ENCODE results near the gene SH3PXD2A.

The SH3PXD2A gene

DNA sequence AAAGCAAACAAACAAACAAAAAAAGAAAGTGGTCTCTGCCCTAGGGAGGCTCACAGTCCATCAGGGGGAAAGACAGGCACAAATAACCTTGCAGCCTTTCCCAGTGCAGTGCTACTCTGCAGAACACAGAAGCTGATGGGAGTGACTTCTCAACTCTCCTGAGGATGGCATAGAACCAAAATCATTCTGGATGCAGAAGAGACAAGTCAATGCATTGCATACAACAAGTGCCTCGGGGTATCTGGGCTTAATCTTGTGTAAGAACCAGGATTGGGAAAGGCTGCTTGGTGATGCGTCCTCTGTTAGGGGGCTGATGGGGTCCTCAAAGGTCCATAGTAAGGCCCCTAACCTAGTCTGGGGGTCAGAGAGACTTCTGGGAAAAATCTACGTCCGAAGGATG lies 293.0 kb downstream of the SH3PXD2A start:
- Histone ChIP-seq H3K4me1 (ENCODE audit: control insufficient read depth in 2 of 2, insufficient read depth in 2 of 2, low read length in 2 of 2) (peaks cover 0 to 7% of the 10 kb centered on the region in 2 donors), H3K9ac (ENCODE audit: low read depth in 1 of 2, low read length in 2 of 2) (no peak overlapping the region), H3K36me3 (ENCODE audit: control insufficient read depth in 2 of 2, insufficient read depth in 2 of 2, low read length in 2 of 2) (no peaks in the 10 kb centered on the region), H3K9me3 (ENCODE audit: control insufficient read depth in 2 of 2, low read length in 2 of 2) (no peaks in the 10 kb centered on the region), H3K27me3 (ENCODE audit: control insufficient read depth in 2 of 2, insufficient read depth in 2 of 2, low read length in 2 of 2) (no peaks in the 10 kb centered on the region), H3K27ac (ENCODE audit: low read depth in 2 of 2, low read length in 2 of 2) (no peak overlapping the region), H3K4me3 (ENCODE audit: low read length in 2 of 2) (no peak overlapping the region)

DNA sequence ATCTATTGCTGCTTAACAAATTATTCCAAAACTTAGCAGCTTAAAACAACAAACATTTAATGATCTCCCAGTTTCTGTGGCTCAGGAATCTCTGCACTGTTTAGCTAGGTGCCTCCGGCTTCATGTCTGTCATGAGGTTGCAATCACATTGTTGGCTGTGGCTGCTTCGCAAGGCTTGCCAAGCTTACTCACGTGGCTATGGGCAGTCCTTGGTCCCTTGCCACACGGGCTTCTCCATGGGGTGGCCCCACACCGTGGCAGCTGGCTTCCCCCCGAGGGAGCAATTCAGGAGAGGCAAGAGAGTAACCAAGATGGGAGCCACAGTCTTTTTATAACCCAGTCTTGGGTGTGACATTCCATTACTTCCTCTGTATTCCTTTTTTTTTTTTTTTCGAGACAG lies 294.5 kb downstream of the SH3PXD2A start:
- Histone ChIP-seq H3K36me3 (ENCODE audit: control insufficient read depth in 2 of 2, insufficient read depth in 2 of 2, low read length in 2 of 2) (no peaks in the 10 kb centered on the region), H3K9me3 (ENCODE audit: control insufficient read depth in 2 of 2, low read length in 2 of 2) (no peaks in the 10 kb centered on the region), H3K27me3 (ENCODE audit: control insufficient read depth in 2 of 2, insufficient read depth in 2 of 2, low read length in 2 of 2) (peaks cover 2% of the 10 kb centered on the region in 2 donors), H3K4me3 (ENCODE audit: low read length in 2 of 2) (no peak overlapping the region), H3K9ac (ENCODE audit: low read depth in 1 of 2, low read length in 2 of 2) (no peak overlapping the region), H3K27ac (ENCODE audit: low read depth in 2 of 2, low read length in 2 of 2) (no peak overlapping the region), H3K4me1 (ENCODE audit: control insufficient read depth in 2 of 2, insufficient read depth in 2 of 2, low read length in 2 of 2) (peaks cover 0 to 8% of the 10 kb centered on the region in 2 donors)

DNA sequence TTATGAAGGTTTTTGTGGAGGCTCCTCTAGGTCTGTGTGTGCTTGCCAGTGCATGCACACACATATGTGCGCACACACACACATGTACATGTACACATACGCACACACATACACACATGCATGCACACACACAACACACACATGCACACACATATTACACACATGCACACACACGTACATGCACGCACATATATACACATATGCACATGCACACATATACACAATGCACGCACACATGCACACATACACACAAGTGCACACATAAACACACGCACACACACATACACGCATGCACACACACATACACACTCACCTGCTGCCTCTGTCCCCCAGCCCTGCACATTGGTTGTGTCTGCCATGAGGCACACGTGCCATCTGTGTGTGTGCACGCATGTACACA lies 295.6 kb downstream of the SH3PXD2A start:
- Histone ChIP-seq H3K9ac (ENCODE audit: low read depth in 1 of 2, low read length in 2 of 2) (no peak overlapping the region), H3K27ac (ENCODE audit: low read depth in 2 of 2, low read length in 2 of 2) (no peak overlapping the region), H3K27me3 (ENCODE audit: control insufficient read depth in 2 of 2, insufficient read depth in 2 of 2, low read length in 2 of 2) (peaks cover 2 to 4% of the 10 kb centered on the region in 2 donors), H3K4me3 (ENCODE audit: low read length in 2 of 2) (no peak overlapping the region), H3K36me3 (ENCODE audit: control insufficient read depth in 2 of 2, insufficient read depth in 2 of 2, low read length in 2 of 2) (no peaks in the 10 kb centered on the region), H3K9me3 (ENCODE audit: control insufficient read depth in 2 of 2, low read length in 2 of 2) (no peaks in the 10 kb centered on the region), H3K4me1 (ENCODE audit: control insufficient read depth in 2 of 2, insufficient read depth in 2 of 2, low read length in 2 of 2) (peaks cover 0 to 16% of the 10 kb centered on the region in 2 donors)

DNA sequence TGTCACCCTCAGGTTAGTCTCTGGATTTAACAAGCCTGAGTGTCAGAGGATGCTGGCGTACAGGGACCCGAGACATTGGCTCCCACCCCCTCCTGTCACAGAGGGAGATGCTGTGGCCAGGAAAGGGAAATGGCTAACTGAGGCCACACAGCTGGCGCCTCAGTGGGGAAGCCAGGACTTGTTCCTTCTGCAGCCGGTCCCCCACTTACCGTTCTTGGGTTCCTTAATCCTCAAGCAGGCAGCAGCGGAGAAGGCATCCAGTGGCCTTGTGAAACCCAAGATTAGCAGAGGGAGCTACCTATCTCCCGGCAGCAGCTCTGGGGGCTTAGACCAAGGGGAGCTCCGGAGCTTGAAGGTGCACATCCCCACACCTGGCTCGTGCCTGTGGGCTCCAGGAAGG lies 296.5 kb downstream of the SH3PXD2A start:
- Histone ChIP-seq H3K9ac (ENCODE audit: low read depth in 1 of 2, low read length in 2 of 2) (peak overlapping the region in 1 of 2 donors; percentile 15), H3K27ac (ENCODE audit: low read depth in 2 of 2, low read length in 2 of 2) (no peak overlapping the region), H3K4me1 (ENCODE audit: control insufficient read depth in 2 of 2, insufficient read depth in 2 of 2, low read length in 2 of 2) (peaks cover 0 to 21% of the 10 kb centered on the region in 2 donors), H3K9me3 (ENCODE audit: control insufficient read depth in 2 of 2, low read length in 2 of 2) (no peaks in the 10 kb centered on the region), H3K4me3 (ENCODE audit: low read length in 2 of 2) (peak overlapping the region in 1 of 2 donors; percentile 33), H3K36me3 (ENCODE audit: control insufficient read depth in 2 of 2, insufficient read depth in 2 of 2, low read length in 2 of 2) (no peaks in the 10 kb centered on the region), H3K27me3 (ENCODE audit: control insufficient read depth in 2 of 2, insufficient read depth in 2 of 2, low read length in 2 of 2) (peaks cover 4 to 5% of the 10 kb centered on the region in 2 donors)

DNA sequence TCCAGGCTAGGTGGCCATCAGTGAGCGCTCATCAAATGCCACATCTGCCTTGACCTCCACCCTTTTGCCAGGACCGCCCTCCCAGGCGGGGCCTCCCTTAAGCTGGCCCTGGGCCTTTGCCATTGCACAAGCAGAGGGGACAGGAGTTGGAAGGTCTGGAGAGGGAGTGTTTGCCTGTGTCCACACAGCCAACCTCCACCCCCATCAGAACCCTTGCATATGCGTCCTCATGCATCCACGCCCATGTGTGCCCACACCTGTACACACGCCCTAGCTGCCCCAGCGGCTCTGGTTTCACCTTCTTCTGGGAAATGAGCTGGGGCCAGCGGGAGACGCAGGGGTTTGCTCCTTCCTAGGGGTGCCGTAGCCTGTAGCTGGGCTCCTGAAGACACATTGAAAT lies 297.9 kb downstream of the SH3PXD2A start:
- Histone ChIP-seq H3K9me3 (ENCODE audit: control insufficient read depth in 2 of 2, low read length in 2 of 2) (no peaks in the 10 kb centered on the region), H3K4me1 (ENCODE audit: control insufficient read depth in 2 of 2, insufficient read depth in 2 of 2, low read length in 2 of 2) (peaks cover 0 to 21% of the 10 kb centered on the region in 2 donors), H3K27ac (ENCODE audit: low read depth in 2 of 2, low read length in 2 of 2) (peak overlapping the region; percentile 45 to 52), H3K27me3 (ENCODE audit: control insufficient read depth in 2 of 2, insufficient read depth in 2 of 2, low read length in 2 of 2) (peaks cover 4 to 5% of the 10 kb centered on the region in 2 donors), H3K9ac (ENCODE audit: low read depth in 1 of 2, low read length in 2 of 2) (no peak overlapping the region), H3K36me3 (ENCODE audit: control insufficient read depth in 2 of 2, insufficient read depth in 2 of 2, low read length in 2 of 2) (no peaks in the 10 kb centered on the region), H3K4me3 (ENCODE audit: low read length in 2 of 2) (peak overlapping the region; percentile 11 to 69)

DNA sequence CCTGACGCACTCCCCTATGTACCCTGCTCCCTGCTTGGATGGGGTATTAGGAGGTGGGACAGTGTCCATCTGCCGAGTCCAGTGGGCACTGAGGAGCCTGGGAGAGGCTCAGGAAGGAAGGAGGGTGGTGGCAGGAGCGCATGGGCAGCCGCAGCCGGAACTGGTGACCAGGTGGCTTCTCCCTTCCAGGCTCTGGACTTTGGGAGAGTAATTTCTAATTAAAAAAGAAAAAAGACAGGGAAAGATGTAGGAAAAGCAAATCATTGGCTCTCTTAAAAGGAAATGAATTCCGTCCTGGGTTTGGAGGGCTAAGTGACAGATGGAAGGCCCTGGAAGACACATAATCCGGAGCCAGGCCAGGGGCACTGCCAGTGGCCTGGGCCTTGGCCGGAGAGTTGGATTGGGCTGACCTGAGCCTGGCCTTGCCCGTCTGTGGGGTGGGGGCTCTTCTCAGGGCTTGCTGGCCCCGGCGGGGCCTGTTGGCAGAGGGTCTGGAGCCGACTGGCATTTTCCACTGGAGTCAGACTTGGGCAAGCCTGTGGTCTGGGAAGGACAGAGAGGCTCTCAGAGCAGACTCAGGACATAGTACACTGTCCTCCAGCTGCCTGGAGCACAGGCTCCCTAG lies 298.9 kb downstream of the SH3PXD2A start:
- Histone ChIP-seq H3K9ac (ENCODE audit: low read depth in 1 of 2, low read length in 2 of 2) (peak overlapping the region; percentile 38 to 52), H3K27me3 (ENCODE audit: control insufficient read depth in 2 of 2, insufficient read depth in 2 of 2, low read length in 2 of 2) (peaks cover 4 to 5% of the 10 kb centered on the region in 2 donors), H3K4me1 (ENCODE audit: control insufficient read depth in 2 of 2, insufficient read depth in 2 of 2, low read length in 2 of 2) (peaks cover 0 to 21% of the 10 kb centered on the region in 2 donors), H3K9me3 (ENCODE audit: control insufficient read depth in 2 of 2, low read length in 2 of 2) (no peaks in the 10 kb centered on the region), H3K4me3 (ENCODE audit: low read length in 2 of 2) (peak overlapping the region; percentile 65 to 69), H3K36me3 (ENCODE audit: control insufficient read depth in 2 of 2, insufficient read depth in 2 of 2, low read length in 2 of 2) (no peaks in the 10 kb centered on the region), H3K27ac (ENCODE audit: low read depth in 2 of 2, low read length in 2 of 2) (peak overlapping the region; percentile 45 to 52)

DNA sequence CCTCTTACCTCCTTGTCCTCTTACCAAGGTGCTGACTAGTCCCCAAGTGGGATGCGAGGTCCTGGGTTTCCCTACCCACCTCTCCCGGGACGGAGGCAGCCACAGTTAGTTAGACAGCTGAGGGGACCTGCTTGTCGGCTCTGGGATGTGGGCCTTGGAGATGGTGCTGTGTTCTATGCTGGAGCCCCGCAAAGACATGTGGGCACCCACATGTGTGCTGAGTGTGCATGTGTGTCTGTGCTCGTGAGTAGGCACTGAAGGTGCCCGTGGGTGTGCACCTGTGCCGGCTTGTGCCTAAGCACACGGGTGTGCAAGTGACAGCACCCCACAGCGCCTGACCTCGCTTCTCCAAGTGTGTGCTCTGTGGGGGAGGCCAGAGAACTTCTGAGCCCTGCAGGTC lies 299.7 kb downstream of the SH3PXD2A start:
- Histone ChIP-seq H3K27me3 (ENCODE audit: control insufficient read depth in 2 of 2, insufficient read depth in 2 of 2, low read length in 2 of 2) (peaks cover 4 to 5% of the 10 kb centered on the region in 2 donors), H3K9ac (ENCODE audit: low read depth in 1 of 2, low read length in 2 of 2) (peak overlapping the region; percentile 38 to 52), H3K4me3 (ENCODE audit: low read length in 2 of 2) (peak overlapping the region; percentile 65 to 69), H3K9me3 (ENCODE audit: control insufficient read depth in 2 of 2, low read length in 2 of 2) (no peaks in the 10 kb centered on the region), H3K27ac (ENCODE audit: low read depth in 2 of 2, low read length in 2 of 2) (peak overlapping the region; percentile 45 to 52), H3K36me3 (ENCODE audit: control insufficient read depth in 2 of 2, insufficient read depth in 2 of 2, low read length in 2 of 2) (no peaks in the 10 kb centered on the region), H3K4me1 (ENCODE audit: control insufficient read depth in 2 of 2, insufficient read depth in 2 of 2, low read length in 2 of 2) (peaks cover 0 to 22% of the 10 kb centered on the region in 2 donors)

DNA sequence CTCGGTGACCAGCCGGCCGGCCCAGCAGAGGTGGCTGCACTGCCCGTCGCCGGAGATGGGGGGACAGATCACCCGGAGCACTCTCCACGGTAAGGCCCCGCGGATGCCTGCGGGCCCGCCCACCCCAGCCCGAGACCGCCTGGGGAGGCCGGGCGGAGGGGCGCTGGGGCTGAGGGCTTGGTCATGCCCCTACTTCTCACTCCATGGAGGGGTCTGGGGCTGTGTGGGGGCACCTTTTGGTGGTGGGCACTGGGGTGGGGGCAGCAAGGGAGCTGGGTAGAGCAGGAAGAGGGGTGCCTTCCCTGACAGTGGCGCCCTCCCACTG lies 300.1 kb downstream of the SH3PXD2A start:
- H3K9ac ChIP-seq (ENCODE audit: low read depth in 1 of 2, low read length in 2 of 2), result peak overlapping the region in 1 of 2 donors; percentile 52
- H3K4me3 ChIP-seq (ENCODE audit: low read length in 2 of 2), result peak overlapping the region; percentile 65 to 69
- no peaks in the 10 kb centered on the region for H3K36me3 ChIP-seq (ENCODE audit: control insufficient read depth in 2 of 2, insufficient read depth in 2 of 2, low read length in 2 of 2)
- H3K27ac ChIP-seq (ENCODE audit: low read depth in 2 of 2, low read length in 2 of 2), result peak overlapping the region; percentile 0 to 52
- H3K9me3 ChIP-seq (ENCODE audit: control insufficient read depth in 2 of 2, low read length in 2 of 2), result no peaks in the 10 kb centered on the region
- peaks cover 2 to 25% of the 10 kb centered on the region in 2 donors for H3K4me1 ChIP-seq (ENCODE audit: control insufficient read depth in 2 of 2, insufficient read depth in 2 of 2, low read length in 2 of 2)
- H3K27me3 ChIP-seq (ENCODE audit: control insufficient read depth in 2 of 2, insufficient read depth in 2 of 2, low read length in 2 of 2), result peaks cover 4 to 5% of the 10 kb centered on the region in 2 donors

DNA sequence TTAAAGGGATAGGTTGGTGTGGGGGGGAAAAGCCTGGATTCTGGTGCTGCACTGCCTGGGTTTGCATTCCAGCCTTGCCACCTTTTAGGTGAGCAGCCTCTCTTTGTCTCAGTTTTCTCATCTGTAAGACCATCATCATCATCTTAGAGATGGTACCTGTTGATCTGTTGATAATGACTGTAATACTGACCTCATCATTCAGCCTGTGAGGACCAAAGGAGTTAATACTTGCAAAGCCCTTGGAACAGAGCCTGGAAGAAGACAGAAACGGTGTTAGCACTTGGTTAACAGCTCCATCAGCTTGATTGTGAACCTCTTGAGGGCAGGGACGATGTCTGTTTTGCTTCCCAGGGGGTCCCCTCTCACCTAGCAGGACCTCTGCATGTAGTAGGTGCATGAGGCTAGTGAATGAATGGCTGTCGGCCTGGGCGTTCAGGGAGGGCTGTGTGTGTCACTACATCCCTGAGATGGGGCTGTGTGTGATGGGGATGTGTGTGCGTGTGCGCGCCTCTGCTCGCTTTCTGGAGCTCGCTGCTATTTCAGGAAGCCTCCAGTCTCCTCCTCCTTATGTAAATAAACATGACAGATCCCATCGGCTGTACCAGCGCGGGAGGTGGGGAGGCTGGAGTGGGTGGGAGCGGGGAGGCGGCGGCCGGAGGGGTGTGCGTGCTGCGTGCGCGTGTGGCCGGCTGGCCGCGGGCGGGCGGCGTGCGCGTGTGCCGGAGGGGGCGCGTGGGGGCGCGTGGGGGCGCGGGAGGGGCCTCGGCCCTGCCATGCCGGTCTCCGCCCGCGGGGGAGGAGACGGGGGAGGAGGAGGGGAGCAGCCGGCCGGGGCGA lies 300.7 kb downstream of the SH3PXD2A start:
- Histone ChIP-seq H3K4me1 (ENCODE audit: control insufficient read depth in 2 of 2, insufficient read depth in 2 of 2, low read length in 2 of 2) (peaks cover 8 to 31% of the 10 kb centered on the region in 2 donors), H3K27me3 (ENCODE audit: control insufficient read depth in 2 of 2, insufficient read depth in 2 of 2, low read length in 2 of 2) (peaks cover 4 to 5% of the 10 kb centered on the region in 2 donors), H3K27ac (ENCODE audit: low read depth in 2 of 2, low read length in 2 of 2) (peak overlapping the region; percentile 19 to 52), H3K9ac (ENCODE audit: low read depth in 1 of 2, low read length in 2 of 2) (peak overlapping the region in 1 of 2 donors; percentile 52), H3K4me3 (ENCODE audit: low read length in 2 of 2) (peak overlapping the region; percentile 33 to 65), H3K9me3 (ENCODE audit: control insufficient read depth in 2 of 2, low read length in 2 of 2) (no peaks in the 10 kb centered on the region), H3K36me3 (ENCODE audit: control insufficient read depth in 2 of 2, insufficient read depth in 2 of 2, low read length in 2 of 2) (no peaks in the 10 kb centered on the region)

DNA sequence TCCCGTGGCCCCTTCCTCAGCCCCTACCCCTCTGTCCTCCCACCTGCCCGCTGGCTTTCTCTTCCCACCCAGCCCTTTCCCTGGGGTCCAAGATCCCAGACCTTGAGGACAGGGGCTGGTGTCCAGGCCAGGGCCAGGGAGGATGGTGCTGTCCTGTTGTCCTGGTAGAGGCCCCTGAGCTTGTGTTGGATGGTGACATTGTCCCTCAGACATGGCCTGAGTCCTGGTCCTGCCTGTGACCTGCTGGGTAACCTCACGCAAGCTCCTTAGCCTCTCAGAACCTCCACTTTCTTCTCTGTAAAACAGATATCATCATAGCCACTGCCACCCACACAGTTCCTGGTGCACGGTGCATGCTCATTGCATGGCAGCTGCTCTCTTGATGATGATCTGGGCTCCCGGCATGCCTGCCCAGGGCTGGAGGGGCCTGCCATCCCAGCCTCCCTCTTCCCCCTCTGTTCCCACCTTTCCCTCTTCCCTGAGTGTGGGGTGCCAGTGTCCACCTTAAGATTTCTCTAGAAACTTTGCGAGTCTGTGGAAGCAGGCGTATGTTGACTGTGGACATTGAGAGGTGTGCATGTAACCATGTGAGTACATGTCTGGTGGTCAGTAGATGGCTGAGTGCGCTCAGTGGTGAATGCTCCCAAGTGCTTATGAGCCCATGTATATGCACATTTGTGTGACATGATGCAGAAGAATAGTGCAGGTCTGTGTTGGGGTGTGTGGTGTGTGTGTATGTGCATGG lies 301.5 kb downstream of the SH3PXD2A start:
- no peaks in the 10 kb centered on the region for H3K9me3 ChIP-seq (ENCODE audit: control insufficient read depth in 2 of 2, low read length in 2 of 2)
- no peak overlapping the region for H3K9ac ChIP-seq (ENCODE audit: low read depth in 1 of 2, low read length in 2 of 2)
- no peaks in the 10 kb centered on the region for H3K36me3 ChIP-seq (ENCODE audit: control insufficient read depth in 2 of 2, insufficient read depth in 2 of 2, low read length in 2 of 2)
- peaks cover 4 to 5% of the 10 kb centered on the region in 2 donors for H3K27me3 ChIP-seq (ENCODE audit: control insufficient read depth in 2 of 2, insufficient read depth in 2 of 2, low read length in 2 of 2)
- H3K27ac ChIP-seq (ENCODE audit: low read depth in 2 of 2, low read length in 2 of 2), result no peak overlapping the region
- no peak overlapping the region for H3K4me3 ChIP-seq (ENCODE audit: low read length in 2 of 2)
- H3K4me1 ChIP-seq (ENCODE audit: control insufficient read depth in 2 of 2, insufficient read depth in 2 of 2, low read length in 2 of 2), result peaks cover 14 to 35% of the 10 kb centered on the region in 2 donors

Data from mucosa of rectum (tissue), 2 donors.